Left renal cortex interstitium (tissue), 4 donors: ENCODE results near the gene PLA2G4C. TPM values are rescaled to one million over a fixed set of nuclear protein-coding genes. Genes with fewer than 3 reads are reported as not detected.

Experiments
- DNase-seq, 4 donors: peaks; one replicate each; pipeline ENCODE4 v3.0.0-alpha.2; 2013; ENCODE audit warnings: low read depth in 4 of 4, low spot score in 2 of 4, missing footprints in 1 of 4
- polyA plus RNA-seq, 4 donors: library from polyadenylated mRNA; unstranded; fragments of 120-200 nt; gene quantifications; one replicate each; pipeline ENCODE4 v1.2.1, GENCODE V29; 2013; ENCODE audit not compliant: insufficient read length in 4 of 4

Gene PLA2G4C
- polyA plus RNA-seq, 4 donors = 4.3 to 8.4 (median 5.4) TPM

DNA sequence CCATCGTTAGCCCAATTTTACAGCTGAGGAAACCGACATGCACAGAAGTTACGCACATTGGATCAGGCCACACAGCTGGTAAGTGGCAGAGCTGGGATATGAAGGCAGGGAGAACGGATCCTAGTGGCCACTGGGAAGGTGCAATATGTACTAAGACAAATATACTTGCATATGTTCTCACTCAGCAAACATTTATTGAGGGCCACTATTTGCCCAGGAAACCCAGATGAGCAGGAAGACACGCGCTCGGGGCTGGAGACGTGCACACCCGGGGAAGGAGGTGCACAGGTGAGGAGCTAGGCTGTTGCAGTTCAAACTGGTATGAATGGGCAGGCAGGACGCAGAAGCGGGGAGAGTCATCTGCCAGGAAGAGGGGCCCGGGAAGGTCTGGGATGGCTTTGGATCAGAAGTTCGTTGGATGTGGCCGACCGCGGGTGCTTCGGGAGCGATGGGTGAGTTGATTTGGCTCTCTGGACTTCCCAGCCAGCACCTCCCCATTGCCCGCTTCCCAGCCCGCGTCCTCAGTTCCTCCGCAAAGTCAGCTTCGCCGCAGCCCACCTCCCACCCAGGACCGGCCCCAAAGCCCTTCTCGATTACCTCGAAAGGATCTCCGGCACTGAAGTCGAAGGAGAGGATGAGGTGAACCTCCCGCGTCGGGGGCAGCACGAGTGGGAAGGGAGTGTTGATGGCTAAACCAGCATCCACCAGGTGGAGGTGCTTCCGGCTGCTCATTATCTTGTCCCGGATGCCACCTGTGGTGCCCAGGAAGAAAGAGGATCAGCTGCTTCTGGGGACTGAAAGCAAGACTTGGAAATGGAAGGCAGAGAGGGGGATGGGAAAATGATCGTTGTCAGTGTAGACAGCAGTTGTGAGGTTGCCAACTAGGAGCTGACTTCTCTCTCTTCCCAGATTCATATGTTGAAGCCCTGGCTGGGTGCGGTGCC, 48.9 kb downstream of the PLA2G4C start:
- DNase-seq = no peak

- no peak for DNase-seq
These were observed 50.2 kb downstream of the PLA2G4C start for GRCh38 chr19:48060381-48060780.

DNA sequence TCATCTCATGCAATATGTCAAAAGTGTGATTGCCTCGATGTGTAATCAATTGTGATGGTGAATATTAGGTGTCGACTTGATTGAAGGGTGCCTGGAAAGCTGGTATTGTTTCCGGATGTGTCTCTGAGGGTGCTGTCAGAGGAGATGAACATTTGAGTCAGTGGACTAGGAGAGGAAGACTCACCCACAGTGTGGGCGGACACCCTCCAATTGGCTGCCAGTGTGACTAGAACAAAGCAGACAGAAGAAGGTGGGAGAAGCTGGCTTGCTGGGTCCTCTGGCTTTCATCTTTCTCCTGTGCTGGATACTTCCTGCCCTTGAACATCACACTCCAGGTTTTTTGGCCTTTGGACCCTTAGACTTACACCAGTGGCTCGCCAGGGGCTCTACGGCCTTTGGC, 51.3 kb downstream of the PLA2G4C start:
- no peak for DNase-seq

GRCh38 chr19:48053856-48054255, 56.8 kb downstream of the PLA2G4C start:
- no peak for DNase-seq

DNA sequence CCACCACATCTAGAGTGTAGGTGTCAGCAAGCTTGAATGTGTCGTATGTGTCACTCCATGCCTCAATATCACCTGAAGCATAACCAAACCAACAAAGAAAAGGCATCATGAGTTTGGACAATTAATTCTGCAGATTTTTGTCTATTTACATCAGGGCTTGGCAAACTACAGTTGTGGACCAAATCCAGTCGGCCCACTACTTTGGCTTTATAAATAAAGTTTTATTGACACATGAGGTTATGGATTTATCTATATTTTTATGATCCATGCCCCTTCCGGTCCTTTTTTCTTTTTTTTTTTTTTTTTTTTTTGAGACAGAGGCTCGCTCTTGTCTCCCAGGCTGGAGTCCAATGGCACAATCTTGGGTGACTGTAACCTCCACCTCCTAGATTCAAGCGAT, 57.5 kb downstream of the PLA2G4C start:
- no peak for DNase-seq

- DNase-seq = no peak
These were observed 59.1 kb downstream of the PLA2G4C start for GRCh38 chr19:48051335-48052033.

DNA sequence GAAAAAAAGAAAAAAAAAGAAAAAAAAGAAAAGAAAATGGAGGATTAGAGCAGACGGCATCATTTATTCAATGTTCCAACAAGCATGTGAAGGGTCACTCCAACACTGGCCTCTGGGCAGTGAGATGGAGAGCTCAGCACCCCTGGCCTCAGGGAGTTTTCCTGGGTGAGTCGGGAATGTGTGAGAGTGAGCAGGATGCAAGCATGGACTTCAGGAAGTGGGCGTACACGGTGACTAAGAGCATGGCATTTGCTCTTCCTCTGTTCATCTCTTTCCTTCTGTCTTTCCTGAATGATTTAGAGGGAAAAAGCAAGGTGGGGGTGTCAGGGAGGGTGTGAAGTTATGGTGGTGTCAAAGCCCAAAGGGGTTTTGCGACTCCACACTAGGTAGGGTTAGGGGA, 66.1 kb downstream of the PLA2G4C start:
- DNase-seq = no peak

- DNase-seq = no peak
These were observed 66.8 kb downstream of the PLA2G4C start, which contains the start of gene CABP5 for GRCh38 chr19:48043675-48044258. TSS of gene CABP5 (minus strand) at chr19:48044079. CDS start at chr19:48043922, 157 bp downstream.

GRCh38 chr19:48041877-48042580, 68.6 kb downstream of the PLA2G4C start:
- DNase-seq = no peak

DNA sequence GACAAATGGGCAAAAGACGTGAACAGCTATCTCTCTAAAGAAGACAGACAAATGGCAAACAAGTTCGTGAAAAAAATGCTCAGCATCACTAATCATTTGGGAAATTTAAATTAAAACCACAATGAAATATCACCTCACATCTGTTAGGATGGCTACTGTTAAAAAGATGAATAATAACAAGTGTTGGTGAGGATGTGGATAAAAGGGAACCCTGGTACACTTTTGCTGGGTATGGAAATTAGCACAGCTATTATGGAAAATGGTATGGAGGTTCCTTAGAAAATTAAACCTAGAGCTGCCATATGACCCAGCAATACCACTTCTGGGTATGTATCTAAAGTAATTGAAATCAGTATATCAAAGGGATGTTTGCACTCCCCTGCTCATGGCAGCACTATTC, 73.9 kb downstream of the PLA2G4C start:
- DNase-seq = no peak

- no peak for DNase-seq
These were observed 77.0 kb downstream of the PLA2G4C start for GRCh38 chr19:48033604-48034003.

GRCh38 chr19:48030073-48030472, 80.5 kb downstream of the PLA2G4C start:
- no peak for DNase-seq

GRCh38 chr19:48029431-48029830, 81.2 kb downstream of the PLA2G4C start:
- DNase-seq = no peak

GRCh38 chr19:48025480-48025879, 85.1 kb downstream of the PLA2G4C start:
- DNase-seq = no peak

DNA sequence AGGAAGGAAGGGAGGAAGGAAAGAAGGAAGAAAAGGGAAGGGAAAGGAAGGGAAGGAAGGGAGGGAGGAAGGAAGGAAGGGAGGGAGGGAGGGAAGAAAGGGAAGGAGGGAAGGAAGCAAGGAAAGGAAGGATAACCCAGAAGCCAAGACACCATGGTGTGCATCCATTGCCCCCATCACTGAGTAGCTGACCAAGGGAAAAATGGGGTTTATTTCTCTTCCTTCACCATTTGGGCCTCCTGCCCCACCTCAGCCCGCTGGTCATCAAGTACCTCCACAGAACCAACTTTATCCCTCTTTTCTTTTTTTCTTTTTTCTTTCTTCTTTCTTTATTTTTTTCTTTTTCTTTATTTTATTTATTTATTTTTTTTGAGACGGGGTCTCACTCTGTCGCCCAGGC, 87.1 kb downstream of the PLA2G4C start:
- no peak for DNase-seq

DNA sequence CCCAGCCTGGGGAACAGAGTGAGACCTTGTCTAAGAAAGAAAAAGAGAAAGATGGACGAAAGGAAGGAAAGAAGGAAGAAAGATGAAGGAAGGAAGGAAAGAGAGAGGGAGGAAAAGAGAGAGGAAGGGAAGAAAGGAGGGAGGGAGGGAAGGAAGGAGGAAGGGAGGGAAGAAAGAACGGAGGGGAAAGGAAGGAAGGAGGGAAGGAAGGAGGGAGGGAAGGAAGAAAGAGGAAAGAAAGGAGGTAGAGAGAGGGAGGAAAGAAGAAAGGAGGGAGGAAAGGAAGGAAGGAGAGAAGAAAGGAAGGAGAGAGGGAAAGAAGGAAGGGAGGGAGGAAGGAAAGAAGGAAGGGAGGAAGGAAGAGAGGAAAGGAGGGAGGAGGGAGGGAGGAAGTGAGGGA, 87.6 kb downstream of the PLA2G4C start:
- no peak for DNase-seq

DNA sequence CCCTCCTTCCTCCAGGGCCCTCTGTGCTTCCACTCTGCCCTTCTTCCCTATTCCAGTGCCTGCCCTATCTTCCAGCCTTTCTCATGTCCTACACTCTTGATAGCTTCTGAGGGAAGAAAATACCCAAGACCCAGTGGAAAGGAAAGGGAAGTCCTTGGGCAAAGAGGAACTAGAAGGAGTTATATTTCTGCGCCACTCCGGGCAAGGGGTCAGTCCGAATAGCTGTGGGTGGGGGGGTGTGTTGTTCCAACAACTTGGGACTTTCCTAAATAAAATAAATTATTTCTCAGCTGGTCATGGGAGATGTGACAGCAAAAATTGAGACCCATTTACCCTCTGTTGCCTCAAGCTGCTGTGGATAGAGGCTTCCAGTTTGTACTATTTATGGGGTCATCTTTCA, 89.9 kb downstream of the PLA2G4C start:
- no peak for DNase-seq

DNA sequence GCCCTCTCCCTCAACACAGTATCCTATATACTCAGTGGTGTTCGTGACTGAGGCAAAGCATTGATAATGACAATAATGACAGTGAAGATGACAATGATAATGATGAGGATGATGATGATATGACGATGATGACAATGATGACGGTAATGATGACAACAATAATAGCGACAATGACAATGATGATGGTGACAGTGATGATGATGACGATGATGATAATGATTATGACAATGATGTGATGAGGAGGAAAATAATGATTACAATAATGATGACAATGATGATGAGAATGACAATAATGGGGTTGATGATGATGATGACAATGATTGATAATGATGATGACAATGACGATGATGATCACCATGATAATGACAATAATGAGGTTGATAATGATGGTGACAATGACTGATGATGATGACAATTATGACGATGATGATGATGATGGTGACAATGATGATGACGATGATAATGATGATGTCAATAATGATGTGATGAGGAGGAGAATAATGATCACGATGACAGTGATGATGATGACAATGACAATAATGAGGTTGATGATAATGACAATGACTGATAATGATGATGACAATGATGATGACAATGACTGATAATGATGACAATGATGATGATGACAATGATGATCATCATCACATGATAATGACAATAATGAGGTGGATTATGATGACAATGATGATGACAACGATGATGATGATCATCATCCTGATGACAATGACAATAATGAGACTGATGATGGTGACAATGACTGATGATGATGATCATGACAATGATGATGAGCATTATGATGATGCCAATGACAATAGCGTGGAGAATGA, 99.5 kb downstream of the PLA2G4C start:
- no peak for DNase-seq

DNA sequence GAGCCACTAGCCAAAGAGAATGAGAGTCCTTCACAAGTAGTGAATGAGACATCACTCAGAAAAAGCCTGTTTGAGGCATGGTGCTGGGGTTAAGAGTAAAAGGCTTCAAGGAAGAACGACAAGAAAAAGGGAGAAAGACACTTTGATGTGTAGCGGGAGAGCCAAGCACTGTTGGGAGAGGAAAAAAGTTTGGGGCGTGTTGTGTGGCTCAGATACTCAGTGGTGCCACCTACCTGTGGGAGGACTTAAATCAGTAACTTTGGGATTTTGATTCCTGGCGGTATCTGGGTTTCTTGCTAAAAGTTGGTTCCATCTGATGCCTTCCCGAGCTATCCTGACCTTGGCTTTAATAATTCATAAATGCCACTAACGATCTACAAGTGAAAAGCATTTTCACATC, 103.9 kb downstream of the PLA2G4C start:
- no peak for DNase-seq

DNA sequence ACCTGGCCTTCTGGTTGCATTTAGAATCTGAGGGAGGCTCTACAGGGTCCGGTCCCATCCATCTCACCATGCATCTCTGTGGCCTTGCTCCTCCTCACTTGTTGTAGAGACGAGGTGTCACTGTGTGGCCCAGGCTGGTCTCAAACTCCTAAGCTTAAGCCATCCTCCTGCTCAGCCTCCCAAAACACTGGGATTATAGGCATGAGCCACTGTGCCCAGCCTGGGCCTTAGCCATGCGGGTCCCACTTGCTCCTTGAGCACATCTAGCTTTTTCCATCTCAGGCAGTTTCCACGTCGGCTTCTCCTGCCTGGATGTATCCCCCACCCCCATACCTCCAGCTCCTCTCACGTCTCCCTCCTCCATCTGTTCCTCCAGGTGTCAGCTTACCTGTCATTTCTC, 106.4 kb downstream of the PLA2G4C start:
- no peak for DNase-seq
